A549 (cell line): ENCODE measurements around the gene ABITRAM. TPM values are rescaled to one million over a fixed set of nuclear protein-coding genes. Genes with fewer than 3 reads are reported as not detected.

Experiments used
- ATAC-seq, 2 experiments: fragments of 200-7000 bp in 1 of 2; fragments of >200 bp in 1 of 2; cut with Nextera tagmentation in 1 of 2; cut with Tn5 transposase in 1 of 2; 3 replicates each; pipeline versions ENCODE4 v1.8.0 to v1.9.1; 2018 to 2020; ENCODE audit warnings: mild to moderate bottlenecking in 1 of 2, moderate library complexity in 1 of 2
- CTCF ChIA-PET: fragments of 300-600 bp; sonication (Branson Sonifier 250); formaldehyde crosslinking; extraction: SDS; loops from one replicate; lab custom pipeline; 2021; ENCODE audit warnings: antibody characterized with exemption, inconsistent platforms; lab: Yijun Ruan, JAX
- POLR2A ChIA-PET: fragments of 350-600 bp; formaldehyde crosslinking; extraction: SDS; loops from one replicate; lab custom pipeline; 2021; ENCODE audit warnings: antibody characterized with exemption, inconsistent platforms; lab: Yijun Ruan, JAX
- DNase-seq, 2 experiments: peaks; one replicate each; pipeline versions ENCODE4 v3.0.0 to v3.0.0-alpha.2; 2011 to 2016; ENCODE audit warnings: low read depth in 1 of 2, low spot score in 1 of 2
- FAIRE-seq: peaks from 2 replicates; lab custom pipeline; 2011; peaks lifted over from hg19 to GRCh38; lab: Jason Lieb, UNC
- H3K27ac ChIP-seq, 2 experiments: fragments of >200 bp; sonication (Bioruptor Twin); formaldehyde crosslinking; 3 replicates each; pipeline ENCODE4 v1.5.1; 2016 to 2017
- H3K4me1 ChIP-seq: fragments of >200 bp; sonication (Bioruptor Twin); formaldehyde crosslinking; 3 replicates; pipeline ENCODE4 v1.6.1; 2016
- H3K4me2 ChIP-seq: fragments of >200 bp; sonication (Bioruptor Twin); formaldehyde crosslinking; 3 replicates; pipeline ENCODE4 v1.6.1; 2016
- H3K4me3 ChIP-seq: fragments of >200 bp; sonication (Bioruptor Twin); formaldehyde crosslinking; 3 replicates; pipeline ENCODE4 v1.5.1; 2016
- H3K9me3 ChIP-seq: fragments of >200 bp; sonication (Bioruptor Twin); formaldehyde crosslinking; 3 replicates; pipeline ENCODE4 v1.6.1; 2016
- BHLHE40 ChIP-seq: IDR thresholded peaks from 2 replicates; pipeline ENCODE4 v1.6.1; 2012; ENCODE audit warnings: low read depth, low read length, inconsistent platforms
- CBX8 ChIP-seq: fragments of 200-600 bp; sonication (generic); IDR thresholded peaks from 2 replicates; pipeline ENCODE4 v1.6.1; 2016
- CHD2 ChIP-seq: fragments of 150-350 bp; IDR thresholded peaks from 2 replicates; pipeline ENCODE4 v1.6.1; 2014; ENCODE audit warnings: low read length; ENCODE audit not compliant: partially characterized antibody
- CHD4 ChIP-seq: fragments of 200-600 bp; sonication (generic); IDR thresholded peaks from 2 replicates; pipeline ENCODE4 v1.6.1; 2016; ENCODE audit warnings: antibody characterized with exemption, mild to moderate bottlenecking, borderline replicate concordance
- EHF ChIP-seq: fragments of 250-450 bp; sonication (Bioruptor Pico); IDR thresholded peaks from 2 replicates; pipeline ENCODE4 v1.5.0; 2020; ENCODE audit warnings: mild to moderate bottlenecking
- ESRRA ChIP-seq: fragments of 150-350 bp; IDR thresholded peaks from 2 replicates; pipeline ENCODE4 v1.6.1; 2014; ENCODE audit warnings: mild to moderate bottlenecking, low read length, borderline replicate concordance
- FOSL2 ChIP-seq, 2 experiments: fragments of 450-650 bp in 1 of 2; fragments of >200 bp in 1 of 2; sonication (Bioruptor Twin) in 1 of 2; formaldehyde crosslinking; IDR thresholded peaks; 2 replicates each; pipeline versions ENCODE4 v1.5.0 to v1.6.1; 2016 to 2020; ENCODE audit warnings: mild to moderate bottlenecking in 1 of 2, moderate library complexity in 1 of 2
- FOXS1 ChIP-seq: fragments of 250-450 bp; sonication (Bioruptor Pico); IDR thresholded peaks from 2 replicates; pipeline ENCODE4 v1.5.0; 2020; ENCODE audit warnings: mild to moderate bottlenecking, moderate library complexity
- HDAC2 ChIP-seq: fragments of 200-600 bp; sonication (generic); IDR thresholded peaks from 2 replicates; pipeline ENCODE4 v1.6.1; 2016
- HES2 ChIP-seq: fragments of >200 bp; sonication (Bioruptor Twin); formaldehyde crosslinking; IDR thresholded peaks from 2 replicates; pipeline ENCODE4 v1.6.1; 2016
- HEYL ChIP-seq: fragments of 250-450 bp; sonication (Bioruptor Pico); IDR thresholded peaks from 2 replicates; pipeline ENCODE4 v1.8.0; 2021; ENCODE audit warnings: mild to moderate bottlenecking, moderate library complexity
- HOXB13 ChIP-seq: fragments of 250-450 bp; sonication (Bioruptor Pico); IDR thresholded peaks from 2 replicates; pipeline ENCODE4 v1.5.0; 2020; ENCODE audit warnings: low read depth, mild to moderate bottlenecking, moderate library complexity
- HOXB5 ChIP-seq: fragments of 250-450 bp; sonication (Bioruptor Pico); IDR thresholded peaks from 2 replicates; pipeline ENCODE4 v1.5.0; 2020; ENCODE audit warnings: mild to moderate bottlenecking, moderate library complexity
- MAFK ChIP-seq: fragments of 450-650 bp; IDR thresholded peaks from 2 replicates; pipeline ENCODE4 v1.6.1; 2014; ENCODE audit not compliant: partially characterized antibody
- MAZ ChIP-seq: fragments of 150-350 bp; IDR thresholded peaks from 2 replicates; pipeline ENCODE4 v1.6.1; 2014; ENCODE audit warnings: antibody characterized with exemption, low read depth, low read length, borderline replicate concordance
- MYC ChIP-seq: IDR thresholded peaks from 2 replicates; pipeline ENCODE4 v1.6.1; 2012; ENCODE audit warnings: mild to moderate bottlenecking, inconsistent platforms, low read length, improper control_type of control experiment, borderline replicate concordance
- POLR2AphosphoS2 ChIP-seq: conservative IDR thresholded peaks from 2 replicates; pipeline ENCODE4 v1.6.1; 2012; ENCODE audit warnings: low read length, improper control_type of control experiment, inconsistent platforms
- RAD21 ChIP-seq, 2 experiments: fragments of >200 bp in 1 of 2; sonication (Bioruptor Twin) in 1 of 2; formaldehyde crosslinking in 1 of 2; IDR thresholded peaks in 1 of 2; conservative IDR thresholded peaks in 1 of 2; 2 replicates in 1 of 2; 3 replicates in 1 of 2; pipeline ENCODE4 v1.6.1; 2012 to 2018; ENCODE audit warnings: inconsistent platforms in 1 of 2
- ZNF302 ChIP-seq: fragments of 250-450 bp; sonication (Bioruptor Pico); IDR thresholded peaks from 2 replicates; pipeline ENCODE4 v1.9.0; 2021; ENCODE audit warnings: inconsistent platforms, mild to moderate bottlenecking, moderate library complexity
- WGBS: methylation state at CpG from one replicate; pipeline ENCODE4 v1.1.6; 2017; ENCODE audit errors: missing lambda C conversion rate; 5-methylcytosine and 5-hydroxymethylcytosine counted together
- polyA plus RNA-seq, 4 experiments: library from polyadenylated mRNA; depleted of rRNA in 3 of 4; stranded (reverse); fragments of >200 nt; fragmentation: RNase III in 1 of 4; extraction: RNeasy Plus Mini Kit Qiagen cat#74134 plus additional on column Dnase treatment in 1 of 4; gene quantifications; 2 replicates in 3 of 4; 3 replicates in 1 of 4; pipeline ENCODE4 v1.2.3, GENCODE V29; 2011 to 2017
- TF ChIP-seq, protein P1 (sequence below): fragments of >200 bp; sonication (Bioruptor Twin); formaldehyde crosslinking; IDR thresholded peaks from 3 replicates; pipeline ENCODE4 v1.6.1; 2016
- TF ChIP-seq, protein P2 (sequence below): IDR thresholded peaks from 2 replicates; pipeline ENCODE4 v1.6.1; 2012

Gene ABITRAM
- polyA plus RNA-seq, 2 of the 4 experiments (the other 2 are of a cell fraction), result 18.7 to 38.2 TPM

DNA sequence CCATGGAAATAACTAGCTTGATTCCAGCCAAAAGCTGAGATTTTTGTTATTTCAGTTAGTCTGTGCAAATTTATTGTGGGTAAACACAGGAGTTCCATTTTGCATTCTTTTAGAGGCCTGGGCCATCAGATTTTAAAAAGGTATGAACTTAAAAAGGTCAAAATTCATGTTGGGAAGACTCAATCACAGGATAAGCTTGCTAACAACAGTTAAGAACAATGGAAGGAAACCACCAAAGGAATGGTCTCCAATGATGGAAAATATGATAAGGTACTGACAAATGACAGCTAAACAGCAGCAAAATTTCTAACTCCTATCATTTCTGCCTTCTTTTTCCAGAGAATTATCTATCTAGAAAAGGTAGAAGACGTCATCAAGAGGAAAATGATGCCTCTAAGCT is 16.0 kb downstream of the ABITRAM start:
- FAIRE-seq (no peak), DNase-seq (no peak), ATAC-seq (no peak)
- CTCF ChIA-PET, result interaction anchor here (0.6 to 5.8 kb wide), 12 partner anchors 8 to 1485 kb away, joined by 3 to 39 read pairs (median 4); partner anchors contain the start of gene ACTL7B
- Histone ChIP-seq H3K4me2 (no peak overlapping the region), H3K4me1 (no peaks in the 10 kb centered on the region), H3K27ac (no peak overlapping the region), H3K4me3 (no peak overlapping the region), H3K9me3 (no peaks in the 10 kb centered on the region)
- TF ChIP-seq MAFK (no peak), MAZ (no peak), EHF (CRISPR knock-in tag) (no peak), HOXB5 (CRISPR knock-in tag) (no peak), CBX8 (no peak), RAD21 (conservative IDR thresholded peaks at IDR 0.05 in 1 of 2, IDR thresholded peaks at IDR 0.05 in 1 of 2) (no peak), BHLHE40 (no peak), ESRRA (no peak), HES2 (no peak), FOXS1 (CRISPR knock-in tag) (no peak), FOSL2 (IDR thresholded peaks at IDR 0.05) (no peak), FOSL2 (CRISPR knock-in tag; IDR thresholded peaks at IDR 0.05) (no peak), CHD2 (no peak), HDAC2 (no peak), HEYL (CRISPR knock-in tag) (no peak), MYC (no peak), ZNF302 (CRISPR knock-in tag) (no peak)
- TF ChIP-seq, protein P1, sequence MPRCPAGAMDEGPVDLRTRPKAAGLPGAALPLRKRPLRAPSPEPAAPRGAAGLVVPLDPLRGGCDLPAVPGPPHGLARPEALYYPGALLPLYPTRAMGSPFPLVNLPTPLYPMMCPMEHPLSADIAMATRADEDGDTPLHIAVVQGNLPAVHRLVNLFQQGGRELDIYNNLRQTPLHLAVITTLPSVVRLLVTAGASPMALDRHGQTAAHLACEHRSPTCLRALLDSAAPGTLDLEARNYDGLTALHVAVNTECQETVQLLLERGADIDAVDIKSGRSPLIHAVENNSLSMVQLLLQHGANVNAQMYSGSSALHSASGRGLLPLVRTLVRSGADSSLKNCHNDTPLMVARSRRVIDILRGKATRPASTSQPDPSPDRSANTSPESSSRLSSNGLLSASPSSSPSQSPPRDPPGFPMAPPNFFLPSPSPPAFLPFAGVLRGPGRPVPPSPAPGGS, result no peak
- TF ChIP-seq, protein P2, sequence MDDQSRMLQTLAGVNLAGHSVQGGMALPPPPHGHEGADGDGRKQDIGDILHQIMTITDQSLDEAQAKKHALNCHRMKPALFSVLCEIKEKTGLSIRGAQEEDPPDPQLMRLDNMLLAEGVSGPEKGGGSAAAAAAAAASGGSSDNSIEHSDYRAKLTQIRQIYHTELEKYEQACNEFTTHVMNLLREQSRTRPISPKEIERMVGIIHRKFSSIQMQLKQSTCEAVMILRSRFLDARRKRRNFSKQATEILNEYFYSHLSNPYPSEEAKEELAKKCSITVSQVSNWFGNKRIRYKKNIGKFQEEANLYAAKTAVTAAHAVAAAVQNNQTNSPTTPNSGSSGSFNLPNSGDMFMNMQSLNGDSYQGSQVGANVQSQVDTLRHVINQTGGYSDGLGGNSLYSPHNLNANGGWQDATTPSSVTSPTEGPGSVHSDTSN, result no peak
- WGBS, result 74% methylated on average over 1 of the region's 1 CpG
- POLR2A ChIA-PET, result no interaction called here

- H3K9me3 ChIP-seq, result no peaks in the 10 kb centered on the region
- H3K4me1 ChIP-seq, result no peaks in the 10 kb centered on the region
- CTCF ChIA-PET, result interaction anchor here (0.5 to 5.8 kb wide), 16 partner anchors 8 to 1526 kb away, joined by 3 to 39 read pairs (median 4); no protein-coding TSS in a partner anchor
- TF ChIP-seq CHD4 (no peak), HOXB13 (CRISPR knock-in tag) (no peak), ZNF302 (CRISPR knock-in tag) (no peak), RAD21 (conservative IDR thresholded peaks at IDR 0.05 in 1 of 2, IDR thresholded peaks at IDR 0.05 in 1 of 2) (no peak), POLR2AphosphoS2 (no peak)
- TF ChIP-seq, all 56 proteins: peak for 0
- POLR2A ChIA-PET, result no interaction called here
- H3K4me3 ChIP-seq, result no peak overlapping the region
- H3K4me2 ChIP-seq, result no peak overlapping the region
- no peak overlapping the region for H3K27ac ChIP-seq
- FAIRE-seq (no peak), ATAC-seq (no peak), DNase-seq (no peak)
- 89% methylated on average over 2 of the region's 2 CpGs for WGBS
These were observed 17.4 kb downstream of the ABITRAM start for GRCh38 chr9:108951578-108951977.
